Endothelial cell of umbilical vein (primary cell): ENCODE measurements around the gene FANCC.

Source experiments
- CTCF ChIP-seq, 2 donors: IDR thresholded peaks; 1 replicate in 1 of 2; 2 replicates in 1 of 2; pipeline ENCODE4 v1.5.1; 2011; ENCODE audit warnings: low read length in 2 of 2, mild to moderate bottlenecking in 2 of 2, moderate library complexity in 2 of 2, control low read depth in 1 of 2, inconsistent platforms in 1 of 2, low read depth in 1 of 2; ENCODE audit not compliant: insufficient read depth in 1 of 2; ENCODE audit errors: extremely low read depth in 1 of 2
- EZH2 ChIP-seq: IDR thresholded peaks from 2 replicates; pipeline ENCODE4 v1.6.1; 2012; ENCODE audit warnings: borderline replicate concordance, low read depth, mild to moderate bottlenecking, moderate library complexity, low read length, inconsistent platforms; ENCODE audit not compliant: severe bottlenecking
- FOS ChIP-seq: IDR thresholded peaks from 2 replicates; pipeline ENCODE4 v1.6.1; 2011; ENCODE audit warnings: mild to moderate bottlenecking, low read length, moderate library complexity, borderline replicate concordance; ENCODE audit not compliant: insufficient read depth
- GATA2 ChIP-seq: IDR thresholded peaks from 2 replicates; pipeline ENCODE4 v1.7.0; 2011; ENCODE audit warnings: low read depth, mild to moderate bottlenecking, moderate library complexity, mixed read lengths, low read length; ENCODE audit not compliant: insufficient read length, insufficient read depth
- JUN ChIP-seq: IDR thresholded peaks from 2 replicates; pipeline ENCODE4 v1.6.1; 2011; ENCODE audit warnings: borderline replicate concordance, low read depth; ENCODE audit not compliant: insufficient read length, insufficient read depth
- MYC ChIP-seq: IDR thresholded peaks from one replicate; pipeline ENCODE4 v1.6.1; 2011; ENCODE audit warnings: mild to moderate bottlenecking, low read depth, low read length
- POLR2A ChIP-seq: IDR thresholded peaks from 2 replicates; pipeline ENCODE4 v1.6.1; 2012; ENCODE audit warnings: low read depth, mild to moderate bottlenecking, control low read depth, low read length
- POLR2AphosphoS5 ChIP-seq: IDR thresholded peaks from 2 replicates; pipeline ENCODE4 v1.6.1; 2012; ENCODE audit warnings: low read depth, mild to moderate bottlenecking, control low read depth, low read length, moderate library complexity; ENCODE audit not compliant: insufficient read depth
- TF ChIP-seq, protein P1 (sequence below): IDR thresholded peaks from 2 replicates; pipeline ENCODE4 v1.6.1; 2011; ENCODE audit not compliant: insufficient read depth, insufficient read length

DNA sequence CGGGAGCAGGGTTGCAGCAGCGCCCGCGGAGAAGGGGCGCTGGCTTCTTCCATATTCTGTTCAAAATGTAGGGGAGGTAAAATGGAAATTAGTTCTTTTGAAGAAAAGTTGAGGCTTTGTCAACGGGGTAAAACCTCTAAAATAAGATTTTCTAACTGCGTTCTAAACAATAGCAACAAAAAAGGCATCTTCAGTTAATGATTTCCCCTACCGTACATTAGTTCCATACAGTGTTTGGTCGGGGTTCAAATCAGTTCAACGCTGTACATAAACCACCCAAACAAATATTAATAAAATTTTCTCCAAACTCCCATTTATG, 343 bp upstream of the FANCC start:
- TF ChIP-seq CTCF (IDR thresholded peaks at IDR 0.05; ENCODE audit: extremely low read depth in 1 of 2, insufficient read depth in 1 of 2, low read depth in 1 of 2, low read length in 2 of 2) (no peak), MYC (no peak), GATA2 (no peak), POLR2A (no peak), POLR2AphosphoS5 (no peak), EZH2 (no peak), FOS (no peak), JUN (no peak)
- TF ChIP-seq, protein P1, sequence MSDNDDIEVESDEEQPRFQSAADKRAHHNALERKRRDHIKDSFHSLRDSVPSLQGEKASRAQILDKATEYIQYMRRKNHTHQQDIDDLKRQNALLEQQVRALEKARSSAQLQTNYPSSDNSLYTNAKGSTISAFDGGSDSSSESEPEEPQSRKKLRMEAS = no peak
